ENCODE measurements around the gene TREX2.

The TREX2 gene

DNA sequence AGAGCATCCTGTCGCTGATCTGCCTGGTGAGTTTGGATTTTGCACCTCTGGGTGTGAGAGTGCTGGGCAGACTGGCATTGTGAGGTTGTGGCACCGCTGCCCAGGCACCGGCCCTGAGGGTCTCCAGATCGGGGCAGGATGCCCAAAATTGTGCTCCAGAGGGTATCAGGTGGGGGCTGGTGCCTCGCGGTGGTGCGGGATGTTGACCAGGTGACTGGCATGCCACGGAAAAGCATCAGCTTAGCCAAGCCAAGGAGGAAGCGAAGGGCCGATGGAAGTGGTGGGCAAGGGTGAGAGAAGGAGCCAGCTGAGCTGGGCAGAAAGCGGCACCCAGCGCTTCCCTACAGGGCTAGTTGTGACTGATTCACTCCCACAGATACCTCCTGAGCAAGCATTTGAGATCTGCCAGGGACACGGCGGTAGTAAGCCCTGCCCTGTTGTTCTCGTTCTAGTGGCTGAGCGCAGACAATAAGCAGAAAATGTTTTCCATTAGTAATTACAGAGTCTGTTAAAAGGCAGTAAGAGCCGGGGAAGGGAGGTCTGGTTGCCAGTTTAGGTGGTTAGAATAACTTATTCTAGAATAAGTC is 33.8 kb downstream of the TREX2 start:
- Histone ChIP-seq H3K9me3 (ENCODE audit: control insufficient read depth, low read length) (no peaks in the 10 kb centered on the region), H3K79me2 (peaks cover 2% of the 10 kb centered on the region), H3K9ac (no peak overlapping the region), H3K27ac (peak overlapping the region; percentile 75), H3K36me3 (ENCODE audit: control insufficient read depth, insufficient read depth, low read length) (no peaks in the 10 kb centered on the region), H2AFZ (peak overlapping the region; percentile 82), H3K4me3 (ENCODE audit: low read depth, low read length) (peak overlapping the region; percentile 57), H3K4me2 (ENCODE audit: low read length) (peak overlapping the region; percentile 76), H3K27me3 (ENCODE audit: control insufficient read depth, insufficient read depth, low read length) (no peaks in the 10 kb centered on the region), H3K4me1 (peaks cover under 1% of the 10 kb centered on the region)
- TF ChIP-seq CTCF (IDR thresholded peaks at IDR 0.05): no peak

GRCh38 chrX:153411255-153411987 is 34.4 kb downstream of the TREX2 start, which contains the start of gene ZFP92:
Gene ZFP92 (plus strand): TSS chrX:153411472. CDS start chrX:153418323, 6,851 bp downstream.
- peak within 1 kb of the TSS; percentile 75 for H3K27ac ChIP-seq
- H3K4me1 ChIP-seq: no peaks in the 10 kb centered on the region
- no peak for TF ChIP-seq CTCF (IDR thresholded peaks at IDR 0.05)
- no peaks in the 10 kb centered on the region for H3K27me3 ChIP-seq (ENCODE audit: control insufficient read depth, insufficient read depth, low read length)
- peak within 1 kb of the TSS; percentile 72 for H3K9ac ChIP-seq
- peak within 1 kb of the TSS; percentile 76 for H3K4me2 ChIP-seq (ENCODE audit: low read length)
- peak within 1 kb of the TSS; percentile 82 for H2AFZ ChIP-seq
- peaks cover 2% of the 10 kb centered on the region for H3K79me2 ChIP-seq
- peak within 1 kb of the TSS; percentile 57 for H3K4me3 ChIP-seq (ENCODE audit: low read depth, low read length)
- H3K36me3 ChIP-seq (ENCODE audit: control insufficient read depth, insufficient read depth, low read length): no peaks in the 10 kb centered on the region
- no peaks in the 10 kb centered on the region for H3K9me3 ChIP-seq (ENCODE audit: control insufficient read depth, low read length)

DNA sequence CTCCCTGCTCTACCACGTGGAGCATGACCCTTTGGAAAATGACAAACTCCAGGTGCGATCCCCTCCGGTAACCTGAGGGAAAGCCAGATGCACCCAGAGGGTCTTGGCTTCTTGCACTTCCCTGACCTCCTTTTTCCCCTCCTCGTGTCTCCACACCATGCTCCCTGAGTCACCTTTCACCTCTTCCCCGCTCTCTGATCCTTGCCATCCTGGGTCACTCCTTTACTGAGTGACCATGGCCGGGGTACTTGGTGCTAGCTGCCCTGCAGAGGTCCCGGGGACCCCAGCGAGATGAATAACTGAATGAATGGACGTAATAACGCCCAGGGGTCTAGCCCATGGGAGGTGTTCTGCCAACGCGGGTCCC is 35.0 kb downstream of the TREX2 start:
- Histone ChIP-seq H3K4me3 (ENCODE audit: low read depth, low read length) (no peak overlapping the region), H3K9ac (no peak overlapping the region), H2AFZ (peak overlapping the region; percentile 82), H3K4me2 (ENCODE audit: low read length) (peak overlapping the region; percentile 76), H3K4me1 (no peaks in the 10 kb centered on the region), H3K79me2 (peaks cover 2% of the 10 kb centered on the region), H3K27me3 (ENCODE audit: control insufficient read depth, insufficient read depth, low read length) (no peaks in the 10 kb centered on the region), H3K9me3 (ENCODE audit: control insufficient read depth, low read length) (no peaks in the 10 kb centered on the region), H3K27ac (no peak overlapping the region), H3K36me3 (ENCODE audit: control insufficient read depth, insufficient read depth, low read length) (no peaks in the 10 kb centered on the region)
- TF ChIP-seq CTCF (IDR thresholded peaks at IDR 0.05): no peak

GRCh38 chrX:153410373-153410772 is 35.5 kb downstream of the TREX2 start:
- no peak overlapping the region for H3K4me3 ChIP-seq (ENCODE audit: low read depth, low read length)
- TF ChIP-seq CTCF (IDR thresholded peaks at IDR 0.05): no peak
- H3K4me1 ChIP-seq: no peaks in the 10 kb centered on the region
- no peak overlapping the region for H3K4me2 ChIP-seq (ENCODE audit: low read length)
- no peaks in the 10 kb centered on the region for H3K36me3 ChIP-seq (ENCODE audit: control insufficient read depth, insufficient read depth, low read length)
- H3K27ac ChIP-seq: no peak overlapping the region
- H2AFZ ChIP-seq: no peak overlapping the region
- H3K27me3 ChIP-seq (ENCODE audit: control insufficient read depth, insufficient read depth, low read length): no peaks in the 10 kb centered on the region
- H3K9me3 ChIP-seq (ENCODE audit: control insufficient read depth, low read length): no peaks in the 10 kb centered on the region
- H3K79me2 ChIP-seq: peaks cover 2% of the 10 kb centered on the region
- no peak overlapping the region for H3K9ac ChIP-seq
